HG02973 (cell line): ENCODE measurements around the gene EYA2.

ENCODE experiments used
- ATAC-seq: cut with Tn5 transposase; IDR thresholded peaks from one replicate; pipeline ENCODE4 v1.9.1; 2021; ENCODE audit warnings: moderate library complexity; ENCODE audit not compliant: unreplicated experiment

The EYA2 gene

DNA sequence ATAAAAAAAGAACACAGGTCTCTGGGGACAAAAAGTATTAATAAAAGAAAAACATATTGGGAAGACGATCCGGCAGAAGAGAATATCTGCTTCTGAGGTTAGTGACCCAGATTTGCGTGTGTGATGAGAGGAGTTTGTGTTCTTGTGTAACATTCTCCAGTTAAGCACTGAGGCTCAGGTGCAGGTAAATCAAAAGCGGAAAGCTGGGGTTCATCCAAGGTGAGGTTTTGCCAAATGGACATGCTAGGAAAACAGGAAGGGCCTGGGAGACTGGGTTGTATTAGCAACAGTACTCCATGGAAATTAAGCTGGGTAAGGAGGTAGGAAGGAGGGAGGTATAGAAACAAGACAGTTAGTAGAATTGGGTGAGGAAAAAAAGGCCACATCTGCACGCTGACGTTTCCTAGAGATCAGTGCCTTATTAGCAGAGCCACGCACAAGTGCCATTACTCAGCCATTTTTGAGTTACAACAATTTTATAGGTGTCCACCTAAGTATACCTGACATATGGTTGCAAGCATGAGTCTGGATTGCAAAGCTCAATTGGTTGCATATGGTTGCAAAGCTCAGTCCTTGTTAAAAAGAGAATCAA is 322.3 kb downstream of the EYA2 start:
- no peak for ATAC-seq

- ATAC-seq, result no peak
Observed at GRCh38 chr20:47217482-47218446, 323.1 kb downstream of the EYA2 start.

GRCh38 chr20:47220161-47220582 is 325.5 kb downstream of the EYA2 start:
- no peak for ATAC-seq

DNA sequence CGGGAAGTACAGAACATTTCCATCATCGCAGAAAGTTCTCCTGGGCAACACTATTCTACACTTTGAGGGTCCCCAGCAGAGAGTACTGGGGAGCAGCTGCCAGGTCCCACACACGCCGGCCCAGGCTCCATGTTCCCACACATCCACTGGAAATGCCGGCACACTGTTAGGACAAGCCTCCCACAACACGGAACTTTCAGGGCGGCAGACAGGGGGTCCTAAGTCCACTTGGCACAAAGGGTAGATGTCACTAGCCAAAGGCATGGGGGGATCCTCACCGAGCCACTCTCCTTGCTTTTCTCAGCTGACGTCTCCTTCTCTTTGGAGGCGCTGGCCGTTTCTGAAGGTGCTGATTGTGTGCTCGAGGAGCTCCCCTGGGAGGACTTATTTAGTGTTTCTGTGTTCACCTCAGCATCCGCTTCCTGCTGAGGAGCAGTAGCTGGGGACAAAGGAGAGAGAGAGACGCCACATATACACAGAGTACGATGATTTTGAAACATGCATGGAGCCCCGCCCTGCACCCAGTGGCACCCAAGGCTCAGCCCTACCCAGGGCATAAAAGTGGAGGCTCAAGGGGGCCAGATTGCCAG is 326.5 kb downstream of the EYA2 start:
- ATAC-seq, result no peak

DNA sequence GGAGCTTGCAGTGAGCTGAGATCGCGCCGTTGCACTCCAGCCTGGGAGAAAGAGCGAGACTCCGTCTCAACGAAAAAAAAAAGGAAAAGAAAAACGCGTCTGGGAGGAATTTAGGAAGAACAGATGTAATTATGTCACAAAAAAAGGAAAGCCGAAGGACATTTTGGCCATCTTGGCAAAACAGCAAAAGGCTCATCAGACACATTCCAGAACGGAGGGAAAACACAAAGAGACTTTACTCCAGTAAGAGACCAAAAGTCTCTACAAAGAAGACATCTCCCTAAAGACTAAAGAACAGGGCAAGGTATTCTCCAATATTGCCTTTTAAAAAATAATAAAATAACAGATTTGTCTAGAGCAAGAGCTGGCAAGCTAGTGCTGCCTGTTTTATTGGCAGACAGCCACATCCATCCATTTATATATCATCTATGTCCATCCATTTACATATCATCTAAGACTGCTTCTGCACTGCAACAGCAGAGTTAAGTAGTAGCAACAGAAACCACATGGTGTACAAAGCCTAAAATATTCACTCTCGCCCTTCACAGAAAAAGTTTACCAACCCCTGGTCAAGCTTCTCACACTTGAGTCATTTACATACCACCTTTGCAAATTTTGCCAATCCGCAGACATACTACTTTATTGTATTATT is 328.0 kb downstream of the EYA2 start:
- ATAC-seq, result no peak

DNA sequence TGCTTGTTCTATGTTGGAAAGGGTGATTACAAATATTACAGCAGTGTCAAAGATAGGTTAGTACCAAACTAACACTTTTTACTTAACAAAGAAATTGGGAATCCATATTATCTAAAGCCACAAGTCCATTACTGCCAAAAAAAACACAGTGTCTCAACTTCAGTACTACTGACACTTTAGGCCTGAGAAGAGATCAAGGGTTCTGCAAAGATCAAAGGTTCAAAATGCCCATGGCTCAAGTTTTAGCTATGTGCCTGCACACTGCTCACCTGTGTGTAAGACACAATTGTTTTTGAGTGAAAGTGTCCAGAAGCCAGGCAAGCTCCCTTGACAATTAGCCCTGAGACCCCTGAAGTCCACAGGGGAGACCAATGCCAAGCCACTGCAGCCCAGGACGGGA is 329.3 kb downstream of the EYA2 start:
- no peak for ATAC-seq

DNA sequence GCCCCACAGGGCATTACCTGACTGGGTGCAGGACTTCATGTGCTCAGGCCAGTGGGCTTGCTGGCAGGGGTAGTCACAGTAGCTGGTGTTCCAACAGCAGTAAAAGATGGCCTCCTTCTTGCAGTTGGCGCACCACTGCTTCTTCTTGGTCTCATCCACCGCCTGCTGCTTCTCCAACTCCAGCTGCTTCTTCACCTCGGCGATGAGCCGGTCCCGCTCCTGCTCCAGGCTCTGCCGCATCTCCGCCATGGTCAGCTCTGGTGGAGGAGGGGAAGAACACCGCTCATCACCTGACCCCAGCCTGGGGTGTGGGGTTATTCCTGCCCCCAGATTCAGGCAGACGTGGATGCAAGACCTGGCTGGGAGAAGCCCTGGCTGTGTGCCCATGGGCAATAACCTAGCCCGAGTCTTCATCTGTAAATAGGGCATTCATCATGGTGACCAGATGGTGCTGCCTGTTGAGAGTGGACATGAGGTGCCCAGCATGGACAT is 329.7 kb downstream of the EYA2 start:
- no peak for ATAC-seq

DNA sequence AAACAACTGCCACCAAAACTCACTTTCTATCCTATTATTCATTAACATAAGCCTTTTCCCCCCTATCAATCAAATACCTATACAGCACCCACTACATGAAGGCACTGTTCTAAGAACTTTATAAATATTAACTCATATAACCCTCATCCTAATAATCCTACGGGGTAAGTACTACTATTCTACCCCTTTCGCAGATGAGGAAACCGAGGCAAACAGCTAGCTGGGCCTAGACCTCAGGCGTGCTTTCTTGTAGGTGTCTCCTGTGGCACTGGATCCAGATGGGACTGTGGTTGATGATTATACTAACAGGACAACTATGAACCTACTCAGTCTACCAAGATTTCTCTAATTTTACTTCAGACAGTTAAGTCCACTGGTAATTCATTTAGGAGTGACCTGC is 330.2 kb downstream of the EYA2 start:
- ATAC-seq, result no peak

DNA sequence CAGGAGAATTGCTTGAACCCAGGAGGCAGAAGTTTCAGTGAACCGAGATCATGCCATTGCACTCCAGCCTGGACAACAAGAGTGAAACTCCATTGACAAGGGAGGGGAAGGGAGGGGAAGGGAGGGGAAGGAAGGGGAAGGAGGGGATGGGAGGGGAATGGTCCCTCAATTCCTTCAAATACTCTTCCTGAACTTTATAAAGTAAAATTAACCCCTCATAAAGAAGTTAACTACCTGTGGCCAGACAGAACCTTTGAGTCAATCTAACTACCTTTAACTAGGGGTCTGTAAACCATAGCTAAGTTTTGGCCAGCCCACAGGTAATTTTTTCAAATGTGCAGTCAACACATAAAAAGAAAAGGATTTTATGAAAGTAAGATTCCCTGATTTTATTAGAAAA is 330.8 kb downstream of the EYA2 start:
- ATAC-seq, result no peak

- no peak for ATAC-seq
Observed at GRCh38 chr20:47227119-47227518, 332.5 kb downstream of the EYA2 start.

- no peak for ATAC-seq
Observed at GRCh38 chr20:47227576-47227975, 332.9 kb downstream of the EYA2 start.

GRCh38 chr20:47228654-47229053 is 334.0 kb downstream of the EYA2 start:
- no peak for ATAC-seq

- ATAC-seq, result no peak
Observed at GRCh38 chr20:47230811-47231256, 336.2 kb downstream of the EYA2 start.

DNA sequence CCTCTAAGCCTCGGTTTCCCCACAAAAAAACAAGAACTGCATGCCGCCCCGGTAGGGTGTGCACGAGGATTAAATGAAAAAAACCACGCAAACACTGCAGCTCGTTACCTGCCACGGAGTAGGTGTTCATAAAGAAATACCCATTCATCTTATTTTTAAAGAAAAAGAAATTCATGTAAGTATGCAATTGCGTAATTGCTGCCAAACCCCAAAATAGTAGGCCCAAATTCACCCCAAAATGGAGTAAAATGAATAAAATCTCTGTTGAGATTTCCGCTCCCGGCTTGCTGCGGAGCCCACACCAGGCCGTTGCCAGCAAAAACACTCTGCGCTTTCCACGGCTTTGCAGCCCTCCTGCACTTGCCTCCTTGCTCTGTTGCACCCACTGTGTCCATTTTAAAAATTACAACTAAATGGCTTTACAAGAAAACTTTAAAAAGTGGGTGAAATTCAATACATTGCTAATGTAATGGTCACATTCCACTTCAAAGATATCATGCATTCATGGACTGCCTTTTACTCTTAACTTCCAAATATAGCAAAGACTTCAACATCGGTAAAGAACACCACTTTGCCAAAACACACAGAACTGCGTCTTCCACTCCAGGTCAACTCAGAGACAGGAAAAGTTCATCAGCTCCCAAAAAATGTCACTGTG is 336.9 kb downstream of the EYA2 start:
- ATAC-seq, result no peak

DNA sequence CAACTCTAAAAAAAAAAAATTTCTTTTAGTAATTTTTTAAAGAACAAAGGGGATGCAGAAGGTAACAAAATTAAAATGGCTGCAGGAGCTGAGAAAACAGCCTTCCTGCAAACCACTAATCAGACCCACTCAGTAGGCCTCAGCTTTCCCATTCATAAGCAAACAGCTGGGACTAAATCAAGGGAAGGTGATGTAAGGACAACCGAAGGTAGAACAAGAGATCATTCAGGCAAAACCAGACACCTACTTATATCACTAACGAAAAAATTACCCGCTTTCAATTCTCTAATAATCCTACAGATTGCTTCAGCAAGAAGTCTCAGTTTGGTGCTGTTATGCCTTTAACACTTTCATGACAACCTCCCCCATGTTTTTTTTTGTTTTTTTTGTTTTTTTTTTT is 337.9 kb downstream of the EYA2 start:
- no peak for ATAC-seq

DNA sequence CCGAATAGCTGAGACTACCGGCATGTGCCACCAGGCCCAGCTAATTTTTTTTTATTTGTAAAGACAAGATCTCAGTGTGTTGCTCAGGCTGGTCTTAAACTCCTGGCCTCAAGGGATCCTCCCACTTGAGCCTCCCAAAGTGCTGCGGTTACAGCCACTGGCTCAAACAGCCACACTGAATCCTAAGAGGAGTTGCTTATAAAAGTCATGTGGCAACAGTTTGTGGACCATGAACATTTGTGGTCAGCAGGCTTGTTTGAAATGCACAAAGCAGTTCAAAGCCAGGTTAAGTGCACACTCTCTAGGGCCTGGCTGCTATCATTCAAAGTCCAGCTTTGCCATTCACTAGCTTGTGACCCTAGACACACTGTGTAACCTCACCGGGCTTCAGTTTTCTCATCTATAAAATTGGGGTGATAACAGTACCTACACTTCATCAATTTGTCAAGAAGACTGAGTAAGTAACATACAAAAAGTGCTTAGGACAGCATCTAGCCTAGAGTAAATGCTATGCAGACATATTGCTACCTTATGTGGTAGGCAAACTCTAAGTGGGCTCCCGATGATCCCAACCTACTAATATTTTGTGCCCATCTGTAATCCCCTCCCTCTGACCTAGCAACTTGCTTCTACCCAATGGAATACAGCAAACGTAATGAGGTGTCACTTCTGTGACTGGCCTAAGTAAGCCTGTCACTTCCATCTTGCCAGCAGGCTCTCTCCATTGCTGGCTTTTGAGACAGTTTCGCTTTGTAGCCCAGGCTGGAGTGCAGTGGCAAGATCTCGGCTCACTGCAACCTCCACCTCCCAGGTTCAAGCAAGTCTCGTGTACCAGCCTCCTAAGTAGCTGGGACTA is 338.9 kb downstream of the EYA2 start:
- no peak for ATAC-seq

DNA sequence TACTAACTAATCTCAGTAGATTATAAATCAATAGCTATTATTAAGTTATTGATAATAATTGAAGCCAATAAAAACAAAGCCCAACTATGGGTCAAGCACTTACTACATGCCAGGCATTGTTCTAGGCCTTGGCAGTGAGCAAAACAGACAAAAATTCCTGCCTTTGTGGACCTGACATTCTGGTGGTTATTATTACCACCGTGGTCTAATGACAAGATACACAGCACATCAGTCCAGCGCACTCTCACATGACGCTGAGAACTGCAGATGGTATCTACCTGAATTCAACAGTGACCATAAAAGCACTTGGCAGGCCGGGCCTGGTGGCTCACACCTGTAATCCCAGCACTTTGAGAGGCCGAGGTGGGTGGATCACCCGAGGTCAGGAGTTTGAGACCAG is 340.5 kb downstream of the EYA2 start:
- ATAC-seq, result no peak

DNA sequence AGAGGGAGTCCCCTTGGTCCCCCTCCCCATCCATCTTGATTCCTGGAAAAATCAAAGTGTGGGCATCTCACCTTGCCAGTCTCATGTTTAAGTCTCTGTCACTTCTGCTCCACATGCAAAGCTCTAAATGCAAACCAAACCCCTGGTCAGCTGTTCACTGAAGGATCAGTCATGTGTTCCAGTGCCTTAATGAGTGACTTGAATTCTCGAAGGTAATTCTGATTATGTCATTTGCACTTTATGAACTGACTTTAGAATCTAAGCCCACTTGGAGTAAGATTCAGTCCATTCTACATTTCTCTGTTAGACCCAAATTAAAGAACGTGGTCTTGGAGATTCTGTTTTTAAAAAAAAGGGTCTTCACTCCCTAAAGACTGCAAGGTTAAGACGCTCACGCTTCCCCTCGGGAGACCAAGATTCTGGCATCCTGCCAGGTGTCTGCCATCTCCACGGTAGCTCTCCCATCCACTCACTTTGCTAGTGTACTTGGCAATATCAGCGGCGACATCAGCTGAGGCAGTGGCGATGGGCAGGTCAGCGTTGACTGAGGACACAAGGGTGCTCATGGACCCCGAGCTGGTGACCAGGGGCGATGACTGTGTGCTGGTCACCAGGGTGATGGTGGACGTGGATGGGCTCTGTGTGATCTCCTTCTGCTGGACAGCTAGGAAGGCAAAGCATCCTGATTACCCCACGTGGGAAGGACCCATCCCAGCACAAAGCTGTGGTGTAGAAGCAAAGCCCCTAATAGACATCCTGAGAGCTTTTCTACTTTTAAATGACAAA is 341.4 kb downstream of the EYA2 start:
- no peak for ATAC-seq

- no peak for ATAC-seq
Observed at GRCh38 chr20:47236639-47236900, 341.9 kb downstream of the EYA2 start.
